ENCODE measurements around the gene TMPRSS9.
"Not testable (repeated sequence)": the region's sequence is repeated elsewhere in the genome, so short reads cannot be mapped to it uniquely, and the experiment has no call there.

- TF ChIP-seq, protein P1, sequence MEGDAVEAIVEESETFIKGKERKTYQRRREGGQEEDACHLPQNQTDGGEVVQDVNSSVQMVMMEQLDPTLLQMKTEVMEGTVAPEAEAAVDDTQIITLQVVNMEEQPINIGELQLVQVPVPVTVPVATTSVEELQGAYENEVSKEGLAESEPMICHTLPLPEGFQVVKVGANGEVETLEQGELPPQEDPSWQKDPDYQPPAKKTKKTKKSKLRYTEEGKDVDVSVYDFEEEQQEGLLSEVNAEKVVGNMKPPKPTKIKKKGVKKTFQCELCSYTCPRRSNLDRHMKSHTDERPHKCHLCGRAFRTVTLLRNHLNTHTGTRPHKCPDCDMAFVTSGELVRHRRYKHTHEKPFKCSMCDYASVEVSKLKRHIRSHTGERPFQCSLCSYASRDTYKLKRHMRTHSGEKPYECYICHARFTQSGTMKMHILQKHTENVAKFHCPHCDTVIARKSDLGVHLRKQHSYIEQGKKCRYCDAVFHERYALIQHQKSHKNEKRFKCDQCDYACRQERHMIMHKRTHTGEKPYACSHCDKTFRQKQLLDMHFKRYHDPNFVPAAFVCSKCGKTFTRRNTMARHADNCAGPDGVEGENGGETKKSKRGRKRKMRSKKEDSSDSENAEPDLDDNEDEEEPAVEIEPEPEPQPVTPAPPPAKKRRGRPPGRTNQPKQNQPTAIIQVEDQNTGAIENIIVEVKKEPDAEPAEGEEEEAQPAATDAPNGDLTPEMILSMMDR (IDR thresholded peaks at IDR 0.05) = not testable (repeated sequence)
- TF ChIP-seq POLR2A (IDR thresholded peaks at IDR 0.05) = not testable (repeated sequence)
These were observed 37.1 kb downstream of the TMPRSS9 start for GRCh38 chr19:2397173-2397572.
